ENCODE measurements around the gene STOML2.
A peak's percentile ranks its signal among the peaks of the same experiment; 100 is the strongest.

Gene STOML2

GRCh38 chr9:35116898-35117551 lies 14.1 kb upstream of the STOML2 start:
- peak; percentile 93 for TF ChIP-seq CTCF (conservative IDR thresholded peaks at IDR 0.05; ENCODE audit: low read length)
- DNase-seq (ENCODE audit: low read depth) = peak; percentile 95
- peak overlapping the region; percentile 97 for H3K4me3 ChIP-seq (ENCODE audit: low read length)

- H3K4me3 ChIP-seq (ENCODE audit: low read length) = peak overlapping the region; percentile 97
- TF ChIP-seq CTCF (conservative IDR thresholded peaks at IDR 0.05; ENCODE audit: low read length) = no peak
- no peak for DNase-seq (ENCODE audit: low read depth)
Measured at GRCh38 chr9:35116539-35116897, 13.6 kb upstream of the STOML2 start.

GRCh38 chr9:35115680-35116538 lies 13.0 kb upstream of the STOML2 start, which contains the start of gene ATOSB:
ATOSB (minus strand) TSS chr9:35115862; CDS start chr9:35108274, 7,588 bp downstream.
- peak; percentile 93 for DNase-seq (ENCODE audit: low read depth)
- H3K4me3 ChIP-seq (ENCODE audit: low read length) = peak within 1 kb of the TSS; percentile 97
- no peak for TF ChIP-seq CTCF (conservative IDR thresholded peaks at IDR 0.05; ENCODE audit: low read length)

GRCh38 chr9:35114840-35115628 lies 12.1 kb upstream of the STOML2 start:
- H3K4me3 ChIP-seq (ENCODE audit: low read length) = peak overlapping the region; percentile 97
- TF ChIP-seq CTCF (conservative IDR thresholded peaks at IDR 0.05; ENCODE audit: low read length) = no peak
- peak; percentile 47 for DNase-seq (ENCODE audit: low read depth)

GRCh38 chr9:35114113-35114839 lies 11.3 kb upstream of the STOML2 start:
- TF ChIP-seq CTCF (conservative IDR thresholded peaks at IDR 0.05; ENCODE audit: low read length) = no peak
- DNase-seq (ENCODE audit: low read depth) = peak; percentile 96
- H3K4me3 ChIP-seq (ENCODE audit: low read length) = peak overlapping the region; percentile 97

- H3K4me3 ChIP-seq (ENCODE audit: low read length) = peak overlapping the region; percentile 63
- DNase-seq (ENCODE audit: low read depth) = peak; percentile 84
- no peak for TF ChIP-seq CTCF (conservative IDR thresholded peaks at IDR 0.05; ENCODE audit: low read length)
Measured at GRCh38 chr9:35112257-35113020, 9.5 kb upstream of the STOML2 start.
